ENCODE results near the gene MED27.

GRCh38 chr9:132031467-132032237 is 48.0 kb downstream of the MED27 start:
- TF ChIP-seq, protein P1, sequence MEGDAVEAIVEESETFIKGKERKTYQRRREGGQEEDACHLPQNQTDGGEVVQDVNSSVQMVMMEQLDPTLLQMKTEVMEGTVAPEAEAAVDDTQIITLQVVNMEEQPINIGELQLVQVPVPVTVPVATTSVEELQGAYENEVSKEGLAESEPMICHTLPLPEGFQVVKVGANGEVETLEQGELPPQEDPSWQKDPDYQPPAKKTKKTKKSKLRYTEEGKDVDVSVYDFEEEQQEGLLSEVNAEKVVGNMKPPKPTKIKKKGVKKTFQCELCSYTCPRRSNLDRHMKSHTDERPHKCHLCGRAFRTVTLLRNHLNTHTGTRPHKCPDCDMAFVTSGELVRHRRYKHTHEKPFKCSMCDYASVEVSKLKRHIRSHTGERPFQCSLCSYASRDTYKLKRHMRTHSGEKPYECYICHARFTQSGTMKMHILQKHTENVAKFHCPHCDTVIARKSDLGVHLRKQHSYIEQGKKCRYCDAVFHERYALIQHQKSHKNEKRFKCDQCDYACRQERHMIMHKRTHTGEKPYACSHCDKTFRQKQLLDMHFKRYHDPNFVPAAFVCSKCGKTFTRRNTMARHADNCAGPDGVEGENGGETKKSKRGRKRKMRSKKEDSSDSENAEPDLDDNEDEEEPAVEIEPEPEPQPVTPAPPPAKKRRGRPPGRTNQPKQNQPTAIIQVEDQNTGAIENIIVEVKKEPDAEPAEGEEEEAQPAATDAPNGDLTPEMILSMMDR (tag by site-specific recombination; IDR thresholded peaks at IDR 0.05), result no peak
- TF ChIP-seq ZNF624 (tag by site-specific recombination; IDR thresholded peaks at IDR 0.05) (no peak), YY1 (tag by site-specific recombination; IDR thresholded peaks at IDR 0.05) (no peak), ZNF433 (tag by site-specific recombination; IDR thresholded peaks at IDR 0.05; ENCODE audit: low read depth) (no peak), ZNF140 (tag by site-specific recombination; IDR thresholded peaks at IDR 0.05) (no peak)

Measured in HEK293 (cell line).